ENCODE measurements around the gene FRMD6.

DNA sequence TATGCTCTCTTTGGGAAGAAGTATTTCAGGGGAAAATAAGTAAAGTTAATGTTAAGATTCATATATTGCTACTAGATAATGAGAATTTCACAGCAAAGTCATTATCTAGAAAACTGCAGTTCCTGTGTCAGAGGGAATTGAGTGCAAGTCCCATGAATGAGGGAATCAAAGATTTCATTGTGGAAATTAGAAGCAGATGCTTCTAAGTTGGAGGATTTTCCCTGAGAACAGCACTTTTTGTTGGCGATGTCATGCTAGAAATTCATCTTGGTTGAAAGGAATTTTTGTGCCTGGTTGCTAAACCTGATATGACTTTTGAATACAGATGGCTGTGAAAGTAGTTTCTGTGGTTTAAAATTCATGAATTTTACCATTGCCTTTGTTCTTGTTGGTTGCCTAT is 25.6 kb downstream of the FRMD6 start:
- TF ChIP-seq CTCF (conservative IDR thresholded peaks at IDR 0.05; ENCODE audit: low read length) (no peak), EZH2phosphoT487 (IDR thresholded peaks at IDR 0.05; ENCODE audit: borderline replicate concordance) (no peak)

All from Loucy (cell line).